ENCODE measurements around the gene MDK.

GRCh38 chr11:46341454-46341853, 40.0 kb upstream of the MDK start:
- no peak for TF ChIP-seq CTCF (IDR thresholded peaks at IDR 0.05; ENCODE audit: low read depth, low read length)
- no peak for TF ChIP-seq POLR2A (IDR thresholded peaks at IDR 0.05; ENCODE audit: extremely low read depth, insufficient read length)
- no peak for TF ChIP-seq MYC (IDR thresholded peaks at IDR 0.05; ENCODE audit: low read depth, low read length)

Measured in NB4 (cell line).